ENCODE data around the gene TRIM65. TPM values are rescaled to one million over a fixed set of nuclear protein-coding genes. Genes with fewer than 3 reads are reported as not detected.
A peak's percentile ranks its signal among the peaks of the same experiment; 100 is the strongest.
"Not testable (repeated sequence)": the region's sequence is repeated elsewhere in the genome, so short reads cannot be mapped to it uniquely, and the experiment has no call there.

TRIM65 gene
- polyA plus RNA-seq, 4 donors = 11.5 to 14.7 (median 12.8) TPM

- no peak for DNase-seq (ENCODE audit: low read depth in 4 of 4, low spot score in 3 of 4)
These were observed 19.6 kb downstream of the TRIM65 start for GRCh38 chr17:75876938-75877751.

GRCh38 chr17:75876190-75876937 is 20.4 kb downstream of the TRIM65 start:
- DNase-seq (ENCODE audit: low read depth in 4 of 4, low spot score in 3 of 4) = no peak

GRCh38 chr17:75875940-75876189 is 20.9 kb downstream of the TRIM65 start:
- no peak for DNase-seq (ENCODE audit: low read depth in 4 of 4, low spot score in 3 of 4)

- DNase-seq (ENCODE audit: low read depth in 4 of 4, low spot score in 3 of 4) = no peak
These were observed 21.4 kb downstream of the TRIM65 start for GRCh38 chr17:75875182-75875939.

GRCh38 chr17:75874323-75875181 is 22.2 kb downstream of the TRIM65 start:
- no peak for DNase-seq (ENCODE audit: low read depth in 4 of 4, low spot score in 3 of 4)

GRCh38 chr17:75873587-75874322 is 23.0 kb downstream of the TRIM65 start:
- DNase-seq (ENCODE audit: low read depth in 4 of 4, low spot score in 3 of 4) = no peak

GRCh38 chr17:75872434-75873351 is 24.1 kb downstream of the TRIM65 start:
- DNase-seq (ENCODE audit: low read depth in 4 of 4, low spot score in 3 of 4) = no peak

GRCh38 chr17:75870228-75870627 is 26.5 kb downstream of the TRIM65 start:
- DNase-seq (ENCODE audit: low read depth in 4 of 4, low spot score in 3 of 4) = not testable (repeated sequence)

GRCh38 chr17:75869282-75870141 is 27.2 kb downstream of the TRIM65 start:
- DNase-seq (ENCODE audit: low read depth in 4 of 4, low spot score in 3 of 4) = no peak

- not testable (repeated sequence) for DNase-seq (ENCODE audit: low read depth in 4 of 4, low spot score in 3 of 4)
These were observed 27.9 kb downstream of the TRIM65 start for GRCh38 chr17:75868730-75869281.

GRCh38 chr17:75865404-75866188 is 31.2 kb downstream of the TRIM65 start:
- DNase-seq (ENCODE audit: low read depth in 4 of 4, low spot score in 3 of 4) = not testable (repeated sequence)

- not testable (repeated sequence) for DNase-seq (ENCODE audit: low read depth in 4 of 4, low spot score in 3 of 4)
These were observed 31.9 kb downstream of the TRIM65 start for GRCh38 chr17:75864887-75865286.

- DNase-seq (ENCODE audit: low read depth in 4 of 4, low spot score in 3 of 4) = peak in 1 of 4 donors; percentile 78
These were observed 32.3 kb downstream of the TRIM65 start for GRCh38 chr17:75864448-75864871.

- no peak for DNase-seq (ENCODE audit: low read depth in 4 of 4, low spot score in 3 of 4)
These were observed 34.8 kb downstream of the TRIM65 start for GRCh38 chr17:75861927-75862317.

- not testable (repeated sequence) for DNase-seq (ENCODE audit: low read depth in 4 of 4, low spot score in 3 of 4)
These were observed 37.4 kb downstream of the TRIM65 start for GRCh38 chr17:75859358-75859757.

GRCh38 chr17:75856062-75856756 is 40.5 kb downstream of the TRIM65 start:
- no peak for DNase-seq (ENCODE audit: low read depth in 4 of 4, low spot score in 3 of 4)

All from right renal pelvis (tissue), 4 donors.